Osteocyte (in vitro differentiated cells): ENCODE data around the gene MIS12. TPM values are rescaled to one million over a fixed set of nuclear protein-coding genes. Genes with fewer than 3 reads are reported as not detected.

ENCODE experiments used
- DNase-seq: peaks from one replicate; pipeline ENCODE4 v3.0.0; 2021; ENCODE audit warnings: mixed read lengths; ENCODE audit not compliant: unreplicated experiment; ENCODE audit errors: extremely low spot score
- H3K27ac Mint-ChIP-seq: one replicate; pipeline ENCODE4 v1.8.0; 2021; ENCODE audit warnings: mild to moderate bottlenecking, mixed read lengths; ENCODE audit not compliant: unreplicated experiment
- H3K27me3 Mint-ChIP-seq: one replicate; pipeline ENCODE4 v1.8.0; 2021; ENCODE audit warnings: mixed read lengths; ENCODE audit not compliant: unreplicated experiment
- H3K36me3 Mint-ChIP-seq: one replicate; pipeline ENCODE4 v1.8.0; 2021; ENCODE audit warnings: mixed read lengths; ENCODE audit not compliant: unreplicated experiment
- H3K4me1 Mint-ChIP-seq: one replicate; pipeline ENCODE4 v1.8.0; 2021; ENCODE audit warnings: mixed read lengths; ENCODE audit not compliant: unreplicated experiment
- H3K4me3 Mint-ChIP-seq: one replicate; pipeline ENCODE4 v1.8.0; 2021; ENCODE audit warnings: mild to moderate bottlenecking, moderate library complexity, mixed read lengths; ENCODE audit not compliant: unreplicated experiment
- H3K9me3 Mint-ChIP-seq: one replicate; pipeline ENCODE4 v1.8.0; 2021; ENCODE audit warnings: mixed read lengths; ENCODE audit not compliant: unreplicated experiment
- total RNA-seq: library from RNA; stranded (reverse); gene quantifications from 2 replicates; pipeline ENCODE4 v1.2.1, GENCODE V29; 2021
- TF ChIP-seq, protein P1 (sequence below): fragments of 200-600 bp; sonication (generic); IDR thresholded peaks from 2 replicates; pipeline ENCODE4 v1.5.0; 2021; ENCODE audit warnings: antibody characterized with exemption, mild to moderate bottlenecking, moderate library complexity

MIS12 gene
- total RNA-seq, 1 donor from 2014 or later = 21.3 TPM

DNA sequence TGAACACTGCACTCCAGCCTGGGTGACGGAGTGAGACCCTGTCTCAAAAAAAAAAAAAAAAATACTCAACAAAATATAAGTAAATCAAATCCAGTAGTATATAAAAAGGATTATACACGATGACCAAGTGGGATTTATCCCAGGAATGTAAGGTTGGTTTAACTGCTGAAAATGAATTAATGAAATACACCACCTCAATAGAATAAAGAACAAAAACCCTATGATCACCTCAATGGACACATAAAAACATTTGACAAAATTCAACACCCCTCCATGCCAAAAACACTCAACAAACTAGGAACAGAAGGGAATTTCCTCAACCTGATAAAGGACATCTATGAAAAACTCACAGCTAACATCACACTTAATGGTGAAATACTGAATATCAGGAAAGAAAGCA, 6.6 kb downstream of the MIS12 start:
- TF ChIP-seq, protein P1, sequence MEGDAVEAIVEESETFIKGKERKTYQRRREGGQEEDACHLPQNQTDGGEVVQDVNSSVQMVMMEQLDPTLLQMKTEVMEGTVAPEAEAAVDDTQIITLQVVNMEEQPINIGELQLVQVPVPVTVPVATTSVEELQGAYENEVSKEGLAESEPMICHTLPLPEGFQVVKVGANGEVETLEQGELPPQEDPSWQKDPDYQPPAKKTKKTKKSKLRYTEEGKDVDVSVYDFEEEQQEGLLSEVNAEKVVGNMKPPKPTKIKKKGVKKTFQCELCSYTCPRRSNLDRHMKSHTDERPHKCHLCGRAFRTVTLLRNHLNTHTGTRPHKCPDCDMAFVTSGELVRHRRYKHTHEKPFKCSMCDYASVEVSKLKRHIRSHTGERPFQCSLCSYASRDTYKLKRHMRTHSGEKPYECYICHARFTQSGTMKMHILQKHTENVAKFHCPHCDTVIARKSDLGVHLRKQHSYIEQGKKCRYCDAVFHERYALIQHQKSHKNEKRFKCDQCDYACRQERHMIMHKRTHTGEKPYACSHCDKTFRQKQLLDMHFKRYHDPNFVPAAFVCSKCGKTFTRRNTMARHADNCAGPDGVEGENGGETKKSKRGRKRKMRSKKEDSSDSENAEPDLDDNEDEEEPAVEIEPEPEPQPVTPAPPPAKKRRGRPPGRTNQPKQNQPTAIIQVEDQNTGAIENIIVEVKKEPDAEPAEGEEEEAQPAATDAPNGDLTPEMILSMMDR = no peak
- peaks cover 22% of the 10 kb centered on the region for H3K36me3 Mint-ChIP-seq
- no peak overlapping the region for H3K4me3 Mint-ChIP-seq
- no peaks in the 10 kb centered on the region for H3K27me3 Mint-ChIP-seq
- no peaks in the 10 kb centered on the region for H3K4me1 Mint-ChIP-seq
- H3K27ac Mint-ChIP-seq = no peak overlapping the region
- no peak for DNase-seq
- peaks cover 6% of the 10 kb centered on the region for H3K9me3 Mint-ChIP-seq

DNA sequence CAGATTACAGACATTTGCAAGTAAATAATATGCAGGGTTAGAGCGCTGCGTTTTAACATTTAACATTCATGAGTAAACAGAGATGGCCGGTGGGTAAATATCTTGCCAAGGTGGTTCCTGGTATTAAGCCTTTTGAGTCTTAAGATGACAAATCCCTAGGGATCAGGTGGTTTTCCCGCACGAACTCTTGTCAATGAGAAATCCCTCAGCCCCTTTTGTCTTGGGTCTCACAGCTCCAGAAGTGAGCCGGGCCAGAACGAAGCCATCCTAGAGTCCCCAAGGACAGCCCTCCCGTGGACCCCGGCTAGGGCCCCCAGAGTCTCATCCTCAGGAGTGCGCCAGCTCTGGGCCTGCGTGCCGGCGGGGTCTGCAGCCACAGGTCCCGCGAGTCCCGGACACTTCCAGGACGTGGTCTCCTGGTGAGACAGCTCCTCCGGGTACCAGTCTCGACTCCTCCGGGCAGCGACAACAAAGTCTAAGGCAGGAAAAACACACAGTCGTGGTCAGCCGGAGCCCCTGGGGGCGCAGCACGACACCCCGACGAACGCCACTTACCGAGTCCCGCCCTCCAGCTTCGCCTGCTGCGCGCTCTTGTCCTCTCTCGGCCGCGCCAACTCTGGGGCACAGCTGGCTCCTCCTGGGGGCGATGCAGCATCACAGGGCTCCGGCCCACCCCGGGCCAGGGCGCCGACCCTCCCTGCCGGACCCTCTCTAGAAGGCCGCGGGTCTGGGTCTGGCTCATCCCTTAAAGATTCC, 13.3 kb downstream of the MIS12 start:
- DNase-seq = no peak
- Mint-ChIP-seq H3K27me3 (no peaks in the 10 kb centered on the region), H3K4me3 (peak overlapping the region; percentile 94), H3K4me1 (peaks cover 22% of the 10 kb centered on the region), H3K36me3 (peaks cover 4% of the 10 kb centered on the region), H3K27ac (peak overlapping the region; percentile 93), H3K9me3 (no peaks in the 10 kb centered on the region)
- TF ChIP-seq, protein P1 = no peak

DNA sequence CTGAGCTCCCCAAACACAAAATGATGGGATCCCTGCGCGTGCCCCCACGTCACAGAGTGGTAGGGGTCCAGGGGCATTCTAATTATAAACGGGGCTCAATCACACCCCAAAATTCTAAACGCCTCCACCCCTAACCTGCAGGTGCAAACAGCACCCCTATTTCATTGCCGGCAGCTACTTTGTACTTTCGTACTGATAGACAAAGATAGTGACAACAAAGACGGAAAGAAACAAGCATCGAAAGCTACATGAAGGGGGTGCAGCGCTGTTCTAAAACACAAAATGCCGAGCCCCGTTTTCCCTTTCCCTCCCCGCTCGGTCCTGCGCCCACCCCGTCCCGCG, 13.9 kb downstream of the MIS12 start:
- DNase-seq = no peak
- TF ChIP-seq, protein P1 = no peak
- Mint-ChIP-seq H3K9me3 (no peaks in the 10 kb centered on the region), H3K27me3 (no peaks in the 10 kb centered on the region), H3K36me3 (peaks cover 4% of the 10 kb centered on the region), H3K27ac (peak overlapping the region; percentile 93), H3K4me3 (peak overlapping the region; percentile 94), H3K4me1 (peaks cover 22% of the 10 kb centered on the region)

DNA sequence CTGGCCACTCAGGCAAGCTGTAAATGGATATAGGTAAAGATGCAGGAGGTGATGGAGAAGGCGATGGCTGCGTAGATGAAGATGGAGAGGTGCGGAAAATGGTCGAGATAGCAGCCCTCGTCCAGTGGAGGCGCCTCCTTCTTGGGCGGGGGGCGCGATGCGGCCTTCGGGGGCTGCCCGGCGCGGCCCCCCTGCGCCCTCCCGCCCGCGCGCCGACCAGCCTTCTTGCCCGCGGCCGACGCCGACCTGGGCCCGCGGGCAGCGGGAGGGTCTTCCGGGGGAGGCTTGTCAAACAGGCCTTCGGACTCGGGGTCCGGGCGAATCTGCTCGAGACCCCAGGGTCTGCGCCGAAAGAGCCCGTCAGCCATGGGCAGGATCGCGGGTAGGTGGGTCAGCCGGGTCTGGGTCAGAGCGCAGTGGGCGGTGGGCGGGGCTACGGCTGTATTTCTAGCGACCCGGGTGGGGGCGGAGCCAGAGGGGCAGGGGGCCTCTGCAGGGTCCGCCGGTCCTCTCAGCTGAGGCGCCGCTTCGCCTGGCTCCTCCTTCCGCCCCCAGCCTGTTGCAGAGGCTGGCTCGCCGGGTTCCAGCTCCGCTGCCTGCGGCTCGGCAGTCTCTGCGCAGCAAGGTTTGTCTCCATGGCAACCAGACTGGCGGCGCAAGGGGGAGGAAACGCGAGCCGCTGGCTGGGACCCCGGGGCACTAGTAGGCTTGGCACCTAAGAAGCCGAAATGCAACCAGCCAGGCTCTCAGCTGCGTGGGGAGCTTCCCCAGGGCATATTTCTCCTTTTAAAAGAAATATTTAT, 14.4 kb downstream of the MIS12 start:
- Mint-ChIP-seq H3K27ac (peak overlapping the region; percentile 93), H3K9me3 (no peaks in the 10 kb centered on the region), H3K4me1 (peaks cover 22% of the 10 kb centered on the region), H3K4me3 (peak overlapping the region; percentile 94), H3K27me3 (no peaks in the 10 kb centered on the region), H3K36me3 (peaks cover 4% of the 10 kb centered on the region)
- TF ChIP-seq, protein P1 = no peak
- DNase-seq = peak; percentile 96

GRCh38 chr17:5501685-5502084, 15.3 kb downstream of the MIS12 start:
- H3K27me3 Mint-ChIP-seq = no peaks in the 10 kb centered on the region

More at GRCh38 chr17:5501685-5502084, 15.3 kb downstream of the MIS12 start:
- Mint-ChIP-seq H3K9me3 (no peaks in the 10 kb centered on the region), H3K36me3 (peaks cover 4% of the 10 kb centered on the region), H3K27ac (peak overlapping the region; percentile 80), H3K4me3 (peak overlapping the region; percentile 75), H3K4me1 (peaks cover 22% of the 10 kb centered on the region)
- TF ChIP-seq, protein P1 = no peak
- no peak for DNase-seq
